ENCODE measurements around the gene BBC3.

The BBC3 gene

GRCh38 chr19:47230054-47230920, 712 bp downstream of the BBC3 start:
- DNase-seq (ENCODE audit: low read depth): peak; percentile 76

GRCh38 chr19:47229676-47230053, 1.3 kb downstream of the BBC3 start:
- no peak for DNase-seq (ENCODE audit: low read depth)

- no peak for DNase-seq (ENCODE audit: low read depth)
Measured at GRCh38 chr19:47228937-47229675, 1.9 kb downstream of the BBC3 start.

DNA sequence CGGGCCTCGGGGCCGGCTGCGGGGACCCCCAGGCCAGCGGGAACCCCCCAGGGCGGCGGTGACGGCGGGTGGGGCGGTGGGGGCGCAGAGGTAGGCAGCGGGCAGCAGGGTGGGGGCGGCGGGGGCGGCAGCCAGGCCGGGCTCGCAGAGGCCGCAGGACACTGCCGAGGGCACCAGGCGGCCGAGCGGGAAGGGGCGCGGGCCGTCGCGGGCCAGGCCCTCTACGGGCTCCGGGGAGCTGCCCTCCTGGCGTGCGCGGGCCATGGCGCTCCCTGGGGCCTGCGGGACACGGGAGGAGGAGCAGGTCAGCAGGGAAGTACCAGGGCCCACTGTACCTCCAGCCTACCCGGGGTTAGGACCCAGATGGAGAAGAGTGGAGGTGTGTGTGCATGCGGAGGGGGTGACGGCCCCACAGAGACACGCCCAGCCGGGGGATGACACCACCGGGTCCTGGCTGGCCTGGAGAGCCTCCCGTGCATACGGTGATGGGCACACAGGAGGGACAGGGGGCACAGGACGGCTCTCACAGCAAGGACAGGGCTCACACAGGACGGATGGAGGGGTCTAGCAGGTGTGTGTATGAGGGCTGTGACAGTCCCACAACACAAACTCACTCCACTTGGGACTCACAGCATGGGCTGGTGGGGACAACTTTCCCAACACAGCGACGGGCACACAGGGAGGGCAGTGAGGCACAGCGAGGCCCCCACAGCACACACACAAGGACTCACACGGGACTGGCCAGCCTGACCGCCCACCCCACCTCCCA, 2.6 kb downstream of the BBC3 start:
- DNase-seq (ENCODE audit: low read depth): no peak

DNA sequence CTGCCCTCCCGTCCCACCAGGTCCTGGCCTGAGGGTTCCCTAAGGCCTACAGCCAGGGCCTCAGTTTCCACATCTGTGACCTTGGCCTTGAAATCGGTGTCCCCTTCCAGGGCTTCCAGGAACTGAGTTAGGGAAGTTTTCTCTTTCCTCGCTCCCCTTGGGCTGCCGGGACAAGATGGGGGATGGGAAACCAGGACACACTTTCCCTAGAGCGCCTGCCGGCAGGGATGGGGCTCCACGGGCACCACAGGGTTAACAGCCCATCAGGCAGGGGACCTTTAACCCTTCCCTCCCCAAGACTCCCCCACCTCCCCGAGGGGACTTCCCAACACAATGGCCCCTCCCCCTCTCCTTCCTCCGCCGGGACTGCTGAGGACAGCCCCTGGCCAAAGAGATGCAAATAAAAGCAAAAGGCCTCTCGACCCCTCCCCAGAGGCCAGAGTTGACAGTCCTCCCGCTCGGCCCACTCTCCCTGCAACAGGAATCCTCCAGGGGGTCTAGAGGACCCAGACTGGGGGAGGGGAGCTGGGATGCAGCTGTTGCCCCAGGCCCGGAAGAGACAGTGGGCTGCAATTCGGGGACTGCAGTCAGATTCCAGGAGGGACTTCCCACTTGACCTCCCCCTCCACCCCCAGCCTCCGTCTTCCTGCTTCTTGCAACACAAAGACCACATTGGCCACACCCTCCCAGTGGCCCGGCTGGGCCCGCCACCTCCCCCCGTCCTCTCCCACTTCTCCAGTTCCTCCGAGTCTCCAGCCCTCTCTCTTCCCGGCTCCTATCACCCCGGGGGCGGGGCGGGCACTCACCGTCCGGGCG, 3.4 kb downstream of the BBC3 start:
- no peak for DNase-seq (ENCODE audit: low read depth)

- no peak for DNase-seq (ENCODE audit: low read depth)
Measured at GRCh38 chr19:47226426-47227351, 4.3 kb downstream of the BBC3 start.

DNA sequence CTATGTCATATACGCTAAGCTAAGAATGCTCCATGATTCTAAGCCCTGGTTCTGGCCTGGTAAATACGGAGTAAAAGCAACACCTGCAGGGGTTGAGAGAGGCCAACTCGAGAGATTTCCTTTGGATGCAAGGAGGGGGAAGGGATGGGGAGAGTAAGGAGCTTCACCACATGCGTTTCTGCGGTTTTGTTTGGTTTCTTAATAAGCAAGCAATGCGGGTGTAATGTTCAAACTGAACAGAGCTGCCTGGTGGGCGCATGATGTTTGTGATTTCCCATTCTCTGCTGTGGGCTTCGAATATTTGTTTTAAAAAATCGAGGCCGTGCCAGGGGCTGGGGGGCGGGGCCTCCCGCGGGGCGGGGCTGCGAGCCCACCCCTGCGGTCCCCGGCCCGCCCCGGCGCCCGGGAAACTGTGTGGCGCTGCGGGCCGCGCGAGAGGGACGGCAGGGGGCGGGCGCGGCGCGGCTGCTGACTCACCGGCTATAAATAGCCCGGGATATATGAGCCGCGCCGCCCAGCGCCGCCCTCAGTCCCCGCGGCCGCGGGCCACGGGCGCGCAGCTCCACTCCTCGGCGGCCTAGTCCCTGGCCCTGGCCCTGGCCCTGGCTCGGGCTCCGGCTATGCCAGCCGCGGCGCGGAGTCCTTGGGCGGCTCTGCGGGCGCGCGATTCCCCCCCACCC, 5.1 kb downstream of the BBC3 start:
- peak; percentile 76 for DNase-seq (ENCODE audit: low read depth)

- DNase-seq (ENCODE audit: low read depth): no peak
Measured at GRCh38 chr19:47221890-47222289, 9.1 kb downstream of the BBC3 start.

GRCh38 chr19:47221080-47221841, 9.7 kb downstream of the BBC3 start:
- no peak for DNase-seq (ENCODE audit: low read depth)

GRCh38 chr19:47215581-47215980, 15.4 kb downstream of the BBC3 start:
- DNase-seq (ENCODE audit: low read depth): no peak

- DNase-seq (ENCODE audit: low read depth): peak; percentile 49
Measured at GRCh38 chr19:47210689-47211316, 20.2 kb downstream of the BBC3 start.

DNA sequence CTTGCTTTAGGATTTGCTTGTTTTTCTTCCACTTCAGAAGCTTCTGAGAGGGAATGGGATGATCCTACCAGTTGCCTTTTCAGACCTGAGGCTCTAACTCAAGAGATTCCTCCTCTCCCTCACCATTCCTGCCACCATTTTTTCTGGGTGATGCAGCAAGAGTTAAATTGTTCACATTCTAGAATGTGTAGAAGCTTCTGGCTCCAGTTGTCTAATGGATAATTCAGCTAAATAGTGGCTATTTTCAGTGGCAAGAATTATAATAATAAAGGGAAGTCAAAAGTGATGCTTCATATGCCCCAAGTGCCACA, 20.9 kb downstream of the BBC3 start:
- no peak for DNase-seq (ENCODE audit: low read depth)

DNA sequence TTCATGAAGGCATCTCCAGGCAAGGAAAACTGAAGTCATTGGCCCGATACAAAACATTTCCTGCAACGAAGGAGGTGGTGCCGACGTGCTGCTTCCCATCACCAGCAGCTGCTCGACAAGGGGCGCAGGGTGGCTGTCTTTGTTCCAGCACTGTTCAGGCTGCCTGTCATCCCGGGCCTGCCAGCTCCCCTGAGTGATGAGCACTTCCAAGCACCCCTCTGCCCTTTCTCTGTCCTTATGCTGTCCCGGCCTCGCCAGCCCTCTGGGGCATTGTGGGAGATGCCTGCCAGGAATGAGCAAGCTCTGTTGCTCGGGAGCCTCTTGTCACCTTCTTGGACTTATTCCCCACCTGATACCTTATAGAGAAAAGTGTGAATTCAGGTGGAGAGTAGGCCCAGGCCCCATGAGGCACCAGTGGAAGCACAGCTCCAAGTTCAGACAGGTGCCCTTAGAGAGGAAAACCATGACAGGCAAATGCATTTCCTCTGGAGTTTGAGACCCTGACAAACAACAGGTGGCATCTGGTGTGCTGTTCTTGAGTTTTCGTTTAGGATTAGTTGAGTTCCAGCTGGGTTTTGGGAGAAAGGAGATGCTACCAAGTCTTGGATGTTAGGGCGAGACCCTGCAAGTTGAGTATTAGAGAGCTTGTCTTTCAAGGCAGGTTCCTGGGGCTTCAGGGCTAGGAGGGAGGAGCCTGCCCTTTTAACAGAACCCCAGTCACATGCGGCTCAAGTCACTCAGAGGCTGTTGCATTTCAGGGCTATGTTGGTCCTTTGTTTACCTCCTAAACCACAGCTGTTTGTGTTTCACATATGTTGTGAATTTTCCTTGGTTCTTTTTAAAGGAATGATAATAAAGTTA, 21.4 kb downstream of the BBC3 start:
- no peak for DNase-seq (ENCODE audit: low read depth)

- DNase-seq (ENCODE audit: low read depth): no peak
Measured at GRCh38 chr19:47203254-47203653, 27.7 kb downstream of the BBC3 start.

GRCh38 chr19:47200530-47200929, 30.5 kb downstream of the BBC3 start:
- DNase-seq (ENCODE audit: low read depth): no peak

- no peak for DNase-seq (ENCODE audit: low read depth)
Measured at GRCh38 chr19:47197141-47197540, 33.9 kb downstream of the BBC3 start.

- DNase-seq (ENCODE audit: low read depth): no peak
Measured at GRCh38 chr19:47195434-47195833, 35.6 kb downstream of the BBC3 start.

DNA sequence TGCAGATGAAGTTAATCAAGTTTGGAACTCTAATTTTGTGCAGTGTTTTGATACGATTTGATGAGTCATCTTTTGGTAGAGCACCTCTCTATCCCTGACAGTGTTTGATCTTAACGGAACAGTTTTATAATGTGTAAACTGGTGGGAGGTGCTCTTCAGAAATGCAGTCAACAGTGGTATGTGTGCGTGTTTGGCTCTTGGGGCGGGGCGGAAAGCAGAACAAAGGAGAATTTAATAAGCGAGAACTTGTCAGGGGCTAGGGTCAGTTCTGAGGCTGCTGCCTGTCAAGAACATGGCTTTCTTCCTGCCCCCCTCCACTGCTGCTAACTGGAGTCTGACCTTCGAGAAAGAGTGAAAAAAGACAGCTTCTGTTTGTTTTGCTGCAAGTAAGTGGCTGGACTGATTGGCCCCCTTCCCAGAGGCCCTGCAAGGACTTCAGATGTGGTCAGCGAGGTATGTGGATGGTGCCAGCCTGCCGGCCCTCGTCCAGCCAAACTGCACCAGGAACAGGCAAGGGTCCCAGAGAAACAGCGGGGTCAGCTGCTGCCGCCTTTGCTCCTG, 40.8 kb downstream of the BBC3 start:
- DNase-seq (ENCODE audit: low read depth): peak; percentile 34

Data from T-helper 22 cell (primary cell).